ENCODE data around the gene TMEM181. TPM values are rescaled to one million over a fixed set of nuclear protein-coding genes. Genes with fewer than 3 reads are reported as not detected.

Gene TMEM181
- total RNA-seq, 1 donor from 2014 or later: 18.4 TPM

DNA sequence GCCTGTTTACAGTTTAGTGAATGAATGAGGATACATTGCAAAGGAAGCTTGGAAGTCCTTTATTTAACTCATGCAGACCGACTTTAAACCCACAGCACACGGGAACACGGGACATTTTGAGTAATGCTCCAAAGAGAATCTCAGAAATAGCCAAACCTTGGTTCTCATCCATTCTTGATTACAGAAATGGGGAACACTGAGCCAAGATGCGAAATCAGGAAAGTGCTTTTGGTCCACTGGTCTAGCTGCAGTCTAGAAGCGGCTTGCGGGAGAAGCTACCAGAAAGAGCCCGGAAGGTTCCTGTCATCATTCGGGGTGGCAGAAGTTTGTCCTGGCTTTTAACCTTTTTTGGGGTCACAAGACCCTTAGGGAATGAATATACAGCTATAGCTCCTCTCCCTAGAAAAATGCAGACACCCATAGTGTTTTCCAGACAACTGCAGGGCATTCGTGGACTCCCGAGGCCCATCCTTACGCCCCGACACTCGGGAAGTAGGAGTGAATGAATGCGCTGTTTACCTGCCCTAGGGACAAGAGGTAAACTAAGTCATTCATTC lies 475 bp upstream of the TMEM181 start:
- Histone ChIP-seq H3K4me1 (peaks cover 35% of the 10 kb centered on the region), H3K4me3 (peak overlapping the region; percentile 84 to 85), H3K27ac (peak overlapping the region; percentile 62), H3K36me3 (no peaks in the 10 kb centered on the region), H3K9me3 (no peaks in the 10 kb centered on the region), H3K27me3 (no peaks in the 10 kb centered on the region)
- intact Hi-C loops (cut with DNase I): no loop called here
- no peak for TF ChIP-seq POLR2A (IDR thresholded peaks at IDR 0.05)
- TF ChIP-seq, protein P1, sequence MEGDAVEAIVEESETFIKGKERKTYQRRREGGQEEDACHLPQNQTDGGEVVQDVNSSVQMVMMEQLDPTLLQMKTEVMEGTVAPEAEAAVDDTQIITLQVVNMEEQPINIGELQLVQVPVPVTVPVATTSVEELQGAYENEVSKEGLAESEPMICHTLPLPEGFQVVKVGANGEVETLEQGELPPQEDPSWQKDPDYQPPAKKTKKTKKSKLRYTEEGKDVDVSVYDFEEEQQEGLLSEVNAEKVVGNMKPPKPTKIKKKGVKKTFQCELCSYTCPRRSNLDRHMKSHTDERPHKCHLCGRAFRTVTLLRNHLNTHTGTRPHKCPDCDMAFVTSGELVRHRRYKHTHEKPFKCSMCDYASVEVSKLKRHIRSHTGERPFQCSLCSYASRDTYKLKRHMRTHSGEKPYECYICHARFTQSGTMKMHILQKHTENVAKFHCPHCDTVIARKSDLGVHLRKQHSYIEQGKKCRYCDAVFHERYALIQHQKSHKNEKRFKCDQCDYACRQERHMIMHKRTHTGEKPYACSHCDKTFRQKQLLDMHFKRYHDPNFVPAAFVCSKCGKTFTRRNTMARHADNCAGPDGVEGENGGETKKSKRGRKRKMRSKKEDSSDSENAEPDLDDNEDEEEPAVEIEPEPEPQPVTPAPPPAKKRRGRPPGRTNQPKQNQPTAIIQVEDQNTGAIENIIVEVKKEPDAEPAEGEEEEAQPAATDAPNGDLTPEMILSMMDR (IDR thresholded peaks at IDR 0.05): no peak
- TF ChIP-seq POLR2AphosphoS5 (IDR thresholded peaks at IDR 0.05; ENCODE audit: insufficient read depth in 1 of 2, low read depth in 1 of 2): no peak
- no peak for DNase-seq (ENCODE audit: extremely low spot score in 2 of 2)

GRCh38 chr6:158560836-158561320 lies 987 bp downstream of the TMEM181 start:
- no peaks in the 10 kb centered on the region for H3K36me3 ChIP-seq
- no peak for DNase-seq (ENCODE audit: extremely low spot score in 2 of 2)
- no peaks in the 10 kb centered on the region for H3K9me3 ChIP-seq
- intact Hi-C loops (cut with DNase I): no loop called here
- H3K4me3 ChIP-seq: peak overlapping the region; percentile 84 to 85
- H3K4me1 ChIP-seq: peaks cover 39% of the 10 kb centered on the region
- H3K27me3 ChIP-seq: no peaks in the 10 kb centered on the region
- TF ChIP-seq POLR2A (IDR thresholded peaks at IDR 0.05) (no peak), POLR2AphosphoS5 (IDR thresholded peaks at IDR 0.05; ENCODE audit: insufficient read depth in 1 of 2, low read depth in 1 of 2) (no peak)
- TF ChIP-seq, protein P1 (IDR thresholded peaks at IDR 0.05): no peak
- H3K27ac ChIP-seq: peak overlapping the region; percentile 89

DNA sequence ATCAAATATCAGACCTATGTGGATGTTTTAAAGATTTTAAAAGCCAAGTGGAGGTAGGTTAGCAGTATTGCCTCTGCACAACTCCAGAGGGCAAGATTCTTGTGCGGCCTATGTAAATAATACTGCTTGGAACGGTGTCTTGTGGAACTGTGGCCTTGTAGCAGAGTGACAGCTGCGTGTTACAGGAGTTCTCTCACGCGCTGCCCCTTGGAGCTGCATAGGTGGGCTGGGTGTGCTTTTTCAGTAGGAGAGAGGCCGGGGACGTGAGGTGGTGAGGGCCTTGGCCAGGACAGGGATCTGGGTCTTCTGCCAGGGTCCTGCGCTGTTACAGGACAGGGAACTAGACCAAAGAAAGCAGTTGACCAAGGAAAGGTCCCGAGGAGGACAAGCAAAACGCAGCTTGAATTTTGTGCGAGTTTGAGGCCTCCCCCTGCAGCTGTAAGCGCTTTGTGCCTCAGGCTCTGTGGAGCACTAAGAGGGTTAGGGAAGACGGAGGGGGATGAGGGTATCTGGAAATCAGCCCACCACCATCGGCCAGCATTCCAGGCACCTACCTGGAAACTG lies 1.5 kb downstream of the TMEM181 start:
- TF ChIP-seq POLR2A (IDR thresholded peaks at IDR 0.05) (no peak), POLR2AphosphoS5 (IDR thresholded peaks at IDR 0.05; ENCODE audit: insufficient read depth in 1 of 2, low read depth in 1 of 2) (no peak)
- TF ChIP-seq, protein P1 (IDR thresholded peaks at IDR 0.05): no peak
- Histone ChIP-seq H3K4me1 (peaks cover 34% of the 10 kb centered on the region), H3K36me3 (no peaks in the 10 kb centered on the region), H3K27me3 (no peaks in the 10 kb centered on the region), H3K27ac (no peak overlapping the region), H3K4me3 (peak overlapping the region; percentile 84 to 85), H3K9me3 (no peaks in the 10 kb centered on the region)
- no peak for DNase-seq (ENCODE audit: extremely low spot score in 2 of 2)
- intact Hi-C loops (cut with DNase I): no loop called here

DNA sequence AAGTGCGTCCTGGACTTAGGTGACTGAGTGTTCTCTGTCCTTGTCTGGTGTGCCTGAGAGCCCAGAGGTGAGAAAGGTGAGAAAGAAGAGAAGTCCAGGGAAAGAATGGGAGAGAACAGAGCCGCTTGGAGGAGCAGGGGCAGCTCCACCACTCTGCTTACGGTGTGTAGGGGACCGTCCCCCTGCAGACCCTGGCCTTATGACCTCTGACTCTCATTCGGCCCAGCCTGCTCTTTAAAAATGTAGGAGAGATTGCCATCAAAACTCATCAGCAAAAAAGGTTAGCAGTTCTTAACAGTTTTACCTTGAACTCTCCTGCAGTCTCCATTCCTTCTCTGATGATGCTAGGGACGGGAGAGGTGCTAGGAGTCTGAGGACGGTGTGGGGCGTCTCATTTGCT lies 2.0 kb downstream of the TMEM181 start:
- no peak for DNase-seq (ENCODE audit: extremely low spot score in 2 of 2)
- Histone ChIP-seq H3K9me3 (no peaks in the 10 kb centered on the region), H3K4me1 (peaks cover 34% of the 10 kb centered on the region), H3K36me3 (no peaks in the 10 kb centered on the region), H3K27me3 (no peaks in the 10 kb centered on the region), H3K27ac (no peak overlapping the region), H3K4me3 (no peak overlapping the region)
- TF ChIP-seq POLR2AphosphoS5 (IDR thresholded peaks at IDR 0.05; ENCODE audit: insufficient read depth in 1 of 2, low read depth in 1 of 2): no peak
- no peak for TF ChIP-seq POLR2A (IDR thresholded peaks at IDR 0.05)
- TF ChIP-seq, protein P1 (IDR thresholded peaks at IDR 0.05): no peak
- intact Hi-C loops (cut with DNase I): no loop called here

Data from vagina (tissue), 2 donors.